SK-N-SH (cell line): Measurements from ENCODE around the gene MYO3A.

Source experiments
- RCOR1 ChIP-seq: fragments of 150-350 bp; IDR thresholded peaks from 2 replicates; pipeline ENCODE4 v1.6.1; 2017; ENCODE audit warnings: antibody characterized with exemption, low read length
- RFX5 ChIP-seq: IDR thresholded peaks from 2 replicates; pipeline ENCODE4 v1.6.1; 2012; ENCODE audit warnings: mild to moderate bottlenecking, improper control_type of control experiment, low read length
- TF ChIP-seq, protein P1 (sequence below): fragments of 200-600 bp; sonication (generic); IDR thresholded peaks from 2 replicates; pipeline ENCODE4 v1.6.1; 2017; ENCODE audit warnings: antibody characterized with exemption, mild to moderate bottlenecking, moderate library complexity
- TF ChIP-seq, protein P2 (sequence below): IDR thresholded peaks from 2 replicates; pipeline ENCODE4 v1.6.1; 2012; ENCODE audit warnings: mild to moderate bottlenecking, low read depth, low read length, moderate library complexity

DNA sequence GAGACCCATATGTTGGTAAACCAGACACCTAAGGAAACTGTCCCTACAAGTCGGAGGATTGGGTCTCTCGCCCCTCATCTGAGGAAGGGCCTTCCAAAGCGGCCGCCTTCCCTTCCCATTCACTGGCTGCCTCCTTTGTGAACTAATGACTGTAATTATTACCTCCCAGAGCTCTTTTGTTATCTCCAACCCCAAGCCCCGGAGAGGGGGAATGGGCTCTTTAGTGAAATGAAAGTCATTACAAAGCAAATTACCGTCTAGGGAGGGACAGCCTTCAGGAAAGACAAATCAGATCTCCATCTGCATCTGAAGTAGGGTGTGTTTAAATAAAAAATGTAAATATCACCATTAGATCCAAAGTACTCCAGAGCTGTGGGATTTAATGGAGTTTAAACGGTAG, 280.0 kb downstream of the MYO3A start:
- TF ChIP-seq RFX5 (no peak), RCOR1 (no peak)
- TF ChIP-seq, protein P1, sequence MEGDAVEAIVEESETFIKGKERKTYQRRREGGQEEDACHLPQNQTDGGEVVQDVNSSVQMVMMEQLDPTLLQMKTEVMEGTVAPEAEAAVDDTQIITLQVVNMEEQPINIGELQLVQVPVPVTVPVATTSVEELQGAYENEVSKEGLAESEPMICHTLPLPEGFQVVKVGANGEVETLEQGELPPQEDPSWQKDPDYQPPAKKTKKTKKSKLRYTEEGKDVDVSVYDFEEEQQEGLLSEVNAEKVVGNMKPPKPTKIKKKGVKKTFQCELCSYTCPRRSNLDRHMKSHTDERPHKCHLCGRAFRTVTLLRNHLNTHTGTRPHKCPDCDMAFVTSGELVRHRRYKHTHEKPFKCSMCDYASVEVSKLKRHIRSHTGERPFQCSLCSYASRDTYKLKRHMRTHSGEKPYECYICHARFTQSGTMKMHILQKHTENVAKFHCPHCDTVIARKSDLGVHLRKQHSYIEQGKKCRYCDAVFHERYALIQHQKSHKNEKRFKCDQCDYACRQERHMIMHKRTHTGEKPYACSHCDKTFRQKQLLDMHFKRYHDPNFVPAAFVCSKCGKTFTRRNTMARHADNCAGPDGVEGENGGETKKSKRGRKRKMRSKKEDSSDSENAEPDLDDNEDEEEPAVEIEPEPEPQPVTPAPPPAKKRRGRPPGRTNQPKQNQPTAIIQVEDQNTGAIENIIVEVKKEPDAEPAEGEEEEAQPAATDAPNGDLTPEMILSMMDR: no peak
- TF ChIP-seq, protein P2, sequence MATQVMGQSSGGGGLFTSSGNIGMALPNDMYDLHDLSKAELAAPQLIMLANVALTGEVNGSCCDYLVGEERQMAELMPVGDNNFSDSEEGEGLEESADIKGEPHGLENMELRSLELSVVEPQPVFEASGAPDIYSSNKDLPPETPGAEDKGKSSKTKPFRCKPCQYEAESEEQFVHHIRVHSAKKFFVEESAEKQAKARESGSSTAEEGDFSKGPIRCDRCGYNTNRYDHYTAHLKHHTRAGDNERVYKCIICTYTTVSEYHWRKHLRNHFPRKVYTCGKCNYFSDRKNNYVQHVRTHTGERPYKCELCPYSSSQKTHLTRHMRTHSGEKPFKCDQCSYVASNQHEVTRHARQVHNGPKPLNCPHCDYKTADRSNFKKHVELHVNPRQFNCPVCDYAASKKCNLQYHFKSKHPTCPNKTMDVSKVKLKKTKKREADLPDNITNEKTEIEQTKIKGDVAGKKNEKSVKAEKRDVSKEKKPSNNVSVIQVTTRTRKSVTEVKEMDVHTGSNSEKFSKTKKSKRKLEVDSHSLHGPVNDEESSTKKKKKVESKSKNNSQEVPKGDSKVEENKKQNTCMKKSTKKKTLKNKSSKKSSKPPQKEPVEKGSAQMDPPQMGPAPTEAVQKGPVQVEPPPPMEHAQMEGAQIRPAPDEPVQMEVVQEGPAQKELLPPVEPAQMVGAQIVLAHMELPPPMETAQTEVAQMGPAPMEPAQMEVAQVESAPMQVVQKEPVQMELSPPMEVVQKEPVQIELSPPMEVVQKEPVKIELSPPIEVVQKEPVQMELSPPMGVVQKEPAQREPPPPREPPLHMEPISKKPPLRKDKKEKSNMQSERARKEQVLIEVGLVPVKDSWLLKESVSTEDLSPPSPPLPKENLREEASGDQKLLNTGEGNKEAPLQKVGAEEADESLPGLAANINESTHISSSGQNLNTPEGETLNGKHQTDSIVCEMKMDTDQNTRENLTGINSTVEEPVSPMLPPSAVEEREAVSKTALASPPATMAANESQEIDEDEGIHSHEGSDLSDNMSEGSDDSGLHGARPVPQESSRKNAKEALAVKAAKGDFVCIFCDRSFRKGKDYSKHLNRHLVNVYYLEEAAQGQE: no peak
